Naive B cell (primary cell): ENCODE results near the gene SULF2. TPM values are rescaled to one million over a fixed set of nuclear protein-coding genes. Genes with fewer than 3 reads are reported as not detected.
A peak's percentile ranks its signal among the peaks of the same experiment; 100 is the strongest.
"Not testable (repeated sequence)": the region's sequence is repeated elsewhere in the genome, so short reads cannot be mapped to it uniquely, and the experiment has no call there.

Experiments
- ATAC-seq, 2 donors: fragments of 150-1000 bp; cut with Tn5 transposase; 2 replicates each; pipeline ENCODE4 v1.10.0; 2021; ENCODE audit warnings: low read depth in 2 of 2, mild to moderate bottlenecking in 2 of 2, moderate library complexity in 2 of 2
- DNase-seq: peaks from one replicate; pipeline ENCODE4 v3.0.0; 2022
- H3K27ac Mint-ChIP-seq, 6 donors: one replicate each; pipeline ENCODE4 v1.8.0; 2020 to 2022; ENCODE audit warnings: mild to moderate bottlenecking in 6 of 6, mixed read lengths in 6 of 6, moderate library complexity in 5 of 6, inconsistent platforms in 2 of 6
- H3K27me3 Mint-ChIP-seq, 3 donors: one replicate each; pipeline ENCODE4 v1.8.0; 2021 to 2022; ENCODE audit warnings: mixed read lengths in 3 of 3, mild to moderate bottlenecking in 1 of 3
- H3K36me3 Mint-ChIP-seq, 2 donors: one replicate each; pipeline ENCODE4 v1.8.0; 2020 to 2022; ENCODE audit warnings: mixed read lengths in 2 of 2, inconsistent platforms in 1 of 2, mild to moderate bottlenecking in 1 of 2
- H3K4me1 Mint-ChIP-seq, 3 donors: one replicate each; pipeline ENCODE4 v1.8.0; 2020 to 2022; ENCODE audit warnings: mixed read lengths in 3 of 3, inconsistent platforms in 1 of 3, mild to moderate bottlenecking in 1 of 3, moderate library complexity in 1 of 3
- H3K4me3 Mint-ChIP-seq, 8 donors: one replicate each; pipeline ENCODE4 v1.8.0; 2020 to 2022; ENCODE audit warnings: mild to moderate bottlenecking in 8 of 8, mixed read lengths in 8 of 8, moderate library complexity in 8 of 8, inconsistent platforms in 2 of 8
- H3K9me3 Mint-ChIP-seq, 7 donors: one replicate each; pipeline ENCODE4 v1.8.0; 2020 to 2022; ENCODE audit warnings: mixed read lengths in 7 of 7, mild to moderate bottlenecking in 5 of 7, inconsistent platforms in 2 of 7, moderate library complexity in 1 of 7
- polyA plus RNA-seq, 6 donors: library from polyadenylated mRNA; unstranded; fragments of 300-500 nt; fragmentation: Illumina TruSeq; gene quantifications; one replicate each; pipeline ENCODE4 v1.2.3, GENCODE V29; 2021; ENCODE audit warnings: low read depth in 6 of 6

The SULF2 gene
- polyA plus RNA-seq, result 1 to 10 TPM in 5 of 6 donors, not detected in 1; 1.2 to 3.2 (median 2.6) TPM

GRCh38 chr20:47785311-47785853 lies at the start of gene SULF2:
SULF2 (minus strand) TSS chr20:47785481; CDS start chr20:47757363, 28,118 bp downstream.
- H3K36me3 Mint-ChIP-seq, result peaks cover 0 to 6% of the 10 kb centered on the region in 2 donors
- H3K9me3 Mint-ChIP-seq, result peaks cover 0 to 1% (median 0%) of the 10 kb centered on the region in 7 donors
- H3K4me3 Mint-ChIP-seq, result peak within 1 kb of the TSS; percentile 86 to 95 (median 91)
- peak within 1 kb of the TSS in 5 of 6 donors; percentile 39 to 93 (median 63) for H3K27ac Mint-ChIP-seq
- ATAC-seq (peak; percentile 34 to 52), DNase-seq (peak; percentile 12)
- peaks cover 19 to 23% (median 20%) of the 10 kb centered on the region in 3 donors for H3K4me1 Mint-ChIP-seq
- peaks cover 40 to 78% (median 59%) of the 10 kb centered on the region in 3 donors for H3K27me3 Mint-ChIP-seq

- not testable (repeated sequence) for H3K27ac Mint-ChIP-seq, ATAC-seq, H3K4me3 Mint-ChIP-seq, DNase-seq, H3K36me3 Mint-ChIP-seq, H3K27me3 Mint-ChIP-seq, H3K9me3 Mint-ChIP-seq, H3K4me1 Mint-ChIP-seq
These were observed 46.4 kb upstream of the SULF2 start for GRCh38 chr20:47831675-47832074.

GRCh38 chr20:47826716-47827115 lies 41.4 kb upstream of the SULF2 start:
- not testable (repeated sequence) for H3K36me3 Mint-ChIP-seq, ATAC-seq, DNase-seq, H3K9me3 Mint-ChIP-seq, H3K27ac Mint-ChIP-seq
- Mint-ChIP-seq H3K4me3 (peak overlapping the region in 1 of 8 donors; percentile 42), H3K27me3 (peaks cover 5 to 15% (median 8%) of the 10 kb centered on the region in 3 donors), H3K4me1 (peaks cover 3 to 10% (median 4%) of the 10 kb centered on the region in 3 donors)

GRCh38 chr20:47826006-47826405 lies 40.7 kb upstream of the SULF2 start:
- not testable (repeated sequence) for H3K4me3 Mint-ChIP-seq, ATAC-seq, H3K9me3 Mint-ChIP-seq, DNase-seq, H3K36me3 Mint-ChIP-seq
- Mint-ChIP-seq H3K27ac (peak overlapping the region in 1 of 6 donors; percentile 56), H3K4me1 (peaks cover 3 to 10% (median 6%) of the 10 kb centered on the region in 3 donors), H3K27me3 (peaks cover 5 to 22% (median 8%) of the 10 kb centered on the region in 3 donors)

GRCh38 chr20:47825011-47825762 lies 39.9 kb upstream of the SULF2 start:
- DNase-seq (no peak), ATAC-seq (no peak)
- no peak overlapping the region for H3K4me3 Mint-ChIP-seq
- H3K4me1 Mint-ChIP-seq, result peaks cover 3 to 10% (median 6%) of the 10 kb centered on the region in 3 donors
- H3K27ac Mint-ChIP-seq, result peak overlapping the region in 4 of 6 donors; percentile 7 to 67 (median 59)
- no peaks in the 10 kb centered on the region for H3K36me3 Mint-ChIP-seq
- H3K27me3 Mint-ChIP-seq, result peaks cover 8 to 29% (median 11%) of the 10 kb centered on the region in 3 donors
- no peaks in the 10 kb centered on the region for H3K9me3 Mint-ChIP-seq

GRCh38 chr20:47823941-47824340 lies 38.7 kb upstream of the SULF2 start:
- not testable (repeated sequence) for H3K36me3 Mint-ChIP-seq, H3K4me3 Mint-ChIP-seq, H3K9me3 Mint-ChIP-seq, DNase-seq, ATAC-seq
- Mint-ChIP-seq H3K27ac (peak overlapping the region in 1 of 6 donors; percentile 7), H3K4me1 (peaks cover 3 to 10% (median 6%) of the 10 kb centered on the region in 3 donors), H3K27me3 (peaks cover 11 to 29% (median 16%) of the 10 kb centered on the region in 3 donors)

GRCh38 chr20:47821481-47822100 lies 36.3 kb upstream of the SULF2 start:
- no peaks in the 10 kb centered on the region for H3K36me3 Mint-ChIP-seq
- H3K4me1 Mint-ChIP-seq, result peaks cover 6 to 12% (median 9%) of the 10 kb centered on the region in 3 donors
- ATAC-seq (no peak), DNase-seq (no peak)
- H3K9me3 Mint-ChIP-seq, result no peaks in the 10 kb centered on the region
- no peak overlapping the region for H3K4me3 Mint-ChIP-seq
- H3K27ac Mint-ChIP-seq, result peak overlapping the region in 2 of 6 donors; percentile 7 to 78
- H3K27me3 Mint-ChIP-seq, result peaks cover 13 to 35% (median 16%) of the 10 kb centered on the region in 3 donors

- no peak for DNase-seq
- no peak overlapping the region for H3K4me3 Mint-ChIP-seq
- H3K36me3 Mint-ChIP-seq, result peaks cover 0 to 1% of the 10 kb centered on the region in 2 donors
- H3K27me3 Mint-ChIP-seq, result peaks cover 15 to 36% (median 31%) of the 10 kb centered on the region in 3 donors
- peaks cover 0 to 6% (median 3%) of the 10 kb centered on the region in 7 donors for H3K9me3 Mint-ChIP-seq
- no peak for ATAC-seq
- H3K27ac Mint-ChIP-seq, result no peak overlapping the region
- H3K4me1 Mint-ChIP-seq, result peaks cover 8 to 16% (median 13%) of the 10 kb centered on the region in 3 donors
These were observed 33.8 kb upstream of the SULF2 start for GRCh38 chr20:47818996-47819609.

GRCh38 chr20:47818466-47818865 lies 33.2 kb upstream of the SULF2 start:
- H3K4me1 Mint-ChIP-seq, result peaks cover 8 to 16% (median 13%) of the 10 kb centered on the region in 3 donors
- H3K4me3 Mint-ChIP-seq, result no peak overlapping the region
- H3K9me3 Mint-ChIP-seq, result peaks cover 0 to 11% (median 7%) of the 10 kb centered on the region in 7 donors
- ATAC-seq (no peak), DNase-seq (no peak)
- H3K27me3 Mint-ChIP-seq, result peaks cover 19 to 37% (median 31%) of the 10 kb centered on the region in 3 donors
- H3K27ac Mint-ChIP-seq, result no peak overlapping the region
- H3K36me3 Mint-ChIP-seq, result peaks cover 0 to 7% of the 10 kb centered on the region in 2 donors

- no peak overlapping the region for H3K4me3 Mint-ChIP-seq
- peaks cover 0 to 8% of the 10 kb centered on the region in 2 donors for H3K36me3 Mint-ChIP-seq
- ATAC-seq, result no peak
- DNase-seq, result no peak
- H3K27me3 Mint-ChIP-seq, result peaks cover 21 to 35% (median 31%) of the 10 kb centered on the region in 3 donors
- H3K4me1 Mint-ChIP-seq, result peaks cover 8 to 16% (median 13%) of the 10 kb centered on the region in 3 donors
- peak overlapping the region in 1 of 6 donors; percentile 93 for H3K27ac Mint-ChIP-seq
- H3K9me3 Mint-ChIP-seq, result peaks cover 0 to 11% (median 7%) of the 10 kb centered on the region in 7 donors
These were observed 32.7 kb upstream of the SULF2 start for GRCh38 chr20:47818016-47818415.

GRCh38 chr20:47817573-47817972 lies 32.3 kb upstream of the SULF2 start:
- Mint-ChIP-seq H3K9me3 (peaks cover 0 to 11% (median 7%) of the 10 kb centered on the region in 7 donors), H3K4me3 (no peak overlapping the region), H3K27ac (peak overlapping the region in 1 of 6 donors; percentile 93), H3K4me1 (peaks cover 5 to 14% (median 13%) of the 10 kb centered on the region in 3 donors), H3K36me3 (peaks cover 0 to 8% of the 10 kb centered on the region in 2 donors), H3K27me3 (peaks cover 23 to 35% (median 31%) of the 10 kb centered on the region in 3 donors)
- no peak for ATAC-seq
- DNase-seq, result no peak

- DNase-seq (no peak), ATAC-seq (no peak)
- Mint-ChIP-seq H3K27ac (peak overlapping the region in 2 of 6 donors; percentile 61 to 76), H3K4me3 (no peak overlapping the region), H3K9me3 (peaks cover 0 to 11% (median 7%) of the 10 kb centered on the region in 7 donors), H3K36me3 (peaks cover 0 to 8% of the 10 kb centered on the region in 2 donors), H3K27me3 (peaks cover 27 to 40% (median 37%) of the 10 kb centered on the region in 3 donors), H3K4me1 (peaks cover 4 to 9% (median 6%) of the 10 kb centered on the region in 3 donors)
These were observed 31.5 kb upstream of the SULF2 start for GRCh38 chr20:47816487-47817451.
